ENCODE measurements around the gene VIPR2.

GRCh38 chr7:158997110-158997453 is 147.6 kb downstream of the VIPR2 start:
- no peak for TF ChIP-seq CTCF (IDR thresholded peaks at IDR 0.05)
- TF ChIP-seq POLR2AphosphoS5 (IDR thresholded peaks at IDR 0.05) = no peak
